Stimulated activated CD8-positive, alpha-beta memory T cell treated with anti-CD3 and anti-CD28 coated beads, Interleukin-2, amount 100 ng/mL, for 48 hours (primary cell): ENCODE measurements around the gene GAGE12G.
"Not testable (repeated sequence)": the region's sequence is repeated elsewhere in the genome, so short reads cannot be mapped to it uniquely, and the experiment has no call there.

Source experiments
- DNase-seq, 2 donors: peaks; one replicate each; pipeline ENCODE4 v3.0.0-alpha.2; 2020; ENCODE audit warnings: low read depth in 2 of 2

The GAGE12G gene

GRCh38 chrX:49570100-49570499 is at the start of gene GAGE12G:
GAGE12G (plus strand) TSS chrX:49570400; CDS start chrX:49571555, 1,155 bp downstream.
- not testable (repeated sequence) for DNase-seq

- DNase-seq = not testable (repeated sequence)
Observed at GRCh38 chrX:49531877-49532276, 38.3 kb upstream of the GAGE12G start, which contains the start of gene GAGE12C. GAGE12C (plus strand) TSS chrX:49532177; CDS start chrX:49533332, 1,155 bp downstream.

- not testable (repeated sequence) for DNase-seq
Observed at GRCh38 chrX:49541433-49541832, 28.8 kb upstream of the GAGE12G start, which contains the start of gene GAGE12D. GAGE12D (plus strand) TSS chrX:49541733; CDS start chrX:49542888, 1,155 bp downstream.

GRCh38 chrX:49550989-49551388 is 19.2 kb upstream of the GAGE12G start, which contains the start of gene GAGE12E:
GAGE12E (plus strand) TSS chrX:49551289; CDS start chrX:49552444, 1,155 bp downstream.
- DNase-seq = not testable (repeated sequence)

GRCh38 chrX:49560542-49560941 is 9.7 kb upstream of the GAGE12G start, which contains the start of gene GAGE12F:
GAGE12F (plus strand) TSS chrX:49560842; CDS start chrX:49561997, 1,155 bp downstream.
- DNase-seq = not testable (repeated sequence)

GRCh38 chrX:49568728-49569127 is 1.5 kb upstream of the GAGE12G start:
- not testable (repeated sequence) for DNase-seq

- DNase-seq = not testable (repeated sequence)
Observed at GRCh38 chrX:49569152-49569551, 1.0 kb upstream of the GAGE12G start.

- DNase-seq = not testable (repeated sequence)
Observed at GRCh38 chrX:49579649-49580048, 9.4 kb downstream of the GAGE12G start, which contains the start of gene GAGE12H. GAGE12H (plus strand) TSS chrX:49579949; CDS start chrX:49581104, 1,155 bp downstream.

GRCh38 chrX:49589196-49589595 is 19.0 kb downstream of the GAGE12G start, which contains the start of gene GAGE2A:
GAGE2A (plus strand) TSS chrX:49589496; CDS start chrX:49590651, 1,155 bp downstream.
- not testable (repeated sequence) for DNase-seq

GRCh38 chrX:49589769-49590478 is 19.7 kb downstream of the GAGE12G start:
- peak in 1 of 2 donors; percentile 0 for DNase-seq

- DNase-seq = not testable (repeated sequence)
Observed at GRCh38 chrX:49590488-49590887, 20.3 kb downstream of the GAGE12G start.

GRCh38 chrX:49598720-49599119 is 28.5 kb downstream of the GAGE12G start, which contains the start of gene GAGE1:
GAGE1 (plus strand) TSS chrX:49599020; CDS start chrX:49600175, 1,155 bp downstream.
- not testable (repeated sequence) for DNase-seq

GRCh38 chrX:49610718-49611310 is 40.6 kb downstream of the GAGE12G start:
- DNase-seq = no peak

- no peak for DNase-seq
Observed at GRCh38 chrX:49618574-49618973, 48.4 kb downstream of the GAGE12G start.
